ENCODE measurements around the gene ADM. TPM values are rescaled to one million over a fixed set of nuclear protein-coding genes. Genes with fewer than 3 reads are reported as not detected.
A peak's percentile ranks its signal among the peaks of the same experiment; 100 is the strongest.

Gene ADM
- total RNA-seq, 1 experiment from 2014 or later = 263 TPM

GRCh38 chr11:10287766-10288715 is 16.8 kb upstream of the ADM start:
- Histone ChIP-seq H3K4me1 (ENCODE audit: control insufficient read depth, insufficient read depth, low read length) (peaks cover 33% of the 10 kb centered on the region), H3K9me3 (ENCODE audit: control insufficient read depth, insufficient read depth, low read depth, low read length) (no peaks in the 10 kb centered on the region), H3K4me3 (ENCODE audit: low read depth in 2 of 2, low read length in 2 of 2) (no peak overlapping the region), H3K27ac (ENCODE audit: low read length) (no peak overlapping the region), H3K27me3 (ENCODE audit: control insufficient read depth, insufficient read depth, low read length) (no peaks in the 10 kb centered on the region), H3K36me3 (ENCODE audit: control insufficient read depth, insufficient read depth, low read length) (no peaks in the 10 kb centered on the region; the same call in 1 of the 2 replicates)
- CTCF ChIA-PET = no interaction called here
- DNase-seq (ENCODE audit: low read depth, low spot score) (no peak), ATAC-seq (peak; percentile 24)
- intact Hi-C loops (cut with micrococcal nuclease; ENCODE audit: unreplicated experiment) = no loop called here
- BruUV-seq (replicated peaks) = no TSS peak
- in situ Hi-C loops (cut with HindIII; ENCODE audit: low pct_unique_long_range_greater_than_20kb, low sequenced_read_pairs) = no loop called here
- TF ChIP-seq POLR2AphosphoS5 (IDR thresholded peaks at IDR 0.05; ENCODE audit: low read depth, low read length) (no peak), SIN3A (IDR thresholded peaks at IDR 0.05; ENCODE audit: borderline replicate concordance, insufficient read depth, low read depth, low read length) (no peak), TCF7L2 (IDR thresholded peaks at IDR 0.05; ENCODE audit: low read depth, low read length) (no peak)
- TF ChIP-seq, protein P1, sequence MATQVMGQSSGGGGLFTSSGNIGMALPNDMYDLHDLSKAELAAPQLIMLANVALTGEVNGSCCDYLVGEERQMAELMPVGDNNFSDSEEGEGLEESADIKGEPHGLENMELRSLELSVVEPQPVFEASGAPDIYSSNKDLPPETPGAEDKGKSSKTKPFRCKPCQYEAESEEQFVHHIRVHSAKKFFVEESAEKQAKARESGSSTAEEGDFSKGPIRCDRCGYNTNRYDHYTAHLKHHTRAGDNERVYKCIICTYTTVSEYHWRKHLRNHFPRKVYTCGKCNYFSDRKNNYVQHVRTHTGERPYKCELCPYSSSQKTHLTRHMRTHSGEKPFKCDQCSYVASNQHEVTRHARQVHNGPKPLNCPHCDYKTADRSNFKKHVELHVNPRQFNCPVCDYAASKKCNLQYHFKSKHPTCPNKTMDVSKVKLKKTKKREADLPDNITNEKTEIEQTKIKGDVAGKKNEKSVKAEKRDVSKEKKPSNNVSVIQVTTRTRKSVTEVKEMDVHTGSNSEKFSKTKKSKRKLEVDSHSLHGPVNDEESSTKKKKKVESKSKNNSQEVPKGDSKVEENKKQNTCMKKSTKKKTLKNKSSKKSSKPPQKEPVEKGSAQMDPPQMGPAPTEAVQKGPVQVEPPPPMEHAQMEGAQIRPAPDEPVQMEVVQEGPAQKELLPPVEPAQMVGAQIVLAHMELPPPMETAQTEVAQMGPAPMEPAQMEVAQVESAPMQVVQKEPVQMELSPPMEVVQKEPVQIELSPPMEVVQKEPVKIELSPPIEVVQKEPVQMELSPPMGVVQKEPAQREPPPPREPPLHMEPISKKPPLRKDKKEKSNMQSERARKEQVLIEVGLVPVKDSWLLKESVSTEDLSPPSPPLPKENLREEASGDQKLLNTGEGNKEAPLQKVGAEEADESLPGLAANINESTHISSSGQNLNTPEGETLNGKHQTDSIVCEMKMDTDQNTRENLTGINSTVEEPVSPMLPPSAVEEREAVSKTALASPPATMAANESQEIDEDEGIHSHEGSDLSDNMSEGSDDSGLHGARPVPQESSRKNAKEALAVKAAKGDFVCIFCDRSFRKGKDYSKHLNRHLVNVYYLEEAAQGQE (IDR thresholded peaks at IDR 0.05; ENCODE audit: insufficient read depth in 1 of 2, low read depth in 2 of 2, low read length in 1 of 2) = no peak
- TF ChIP-seq, protein P2, sequence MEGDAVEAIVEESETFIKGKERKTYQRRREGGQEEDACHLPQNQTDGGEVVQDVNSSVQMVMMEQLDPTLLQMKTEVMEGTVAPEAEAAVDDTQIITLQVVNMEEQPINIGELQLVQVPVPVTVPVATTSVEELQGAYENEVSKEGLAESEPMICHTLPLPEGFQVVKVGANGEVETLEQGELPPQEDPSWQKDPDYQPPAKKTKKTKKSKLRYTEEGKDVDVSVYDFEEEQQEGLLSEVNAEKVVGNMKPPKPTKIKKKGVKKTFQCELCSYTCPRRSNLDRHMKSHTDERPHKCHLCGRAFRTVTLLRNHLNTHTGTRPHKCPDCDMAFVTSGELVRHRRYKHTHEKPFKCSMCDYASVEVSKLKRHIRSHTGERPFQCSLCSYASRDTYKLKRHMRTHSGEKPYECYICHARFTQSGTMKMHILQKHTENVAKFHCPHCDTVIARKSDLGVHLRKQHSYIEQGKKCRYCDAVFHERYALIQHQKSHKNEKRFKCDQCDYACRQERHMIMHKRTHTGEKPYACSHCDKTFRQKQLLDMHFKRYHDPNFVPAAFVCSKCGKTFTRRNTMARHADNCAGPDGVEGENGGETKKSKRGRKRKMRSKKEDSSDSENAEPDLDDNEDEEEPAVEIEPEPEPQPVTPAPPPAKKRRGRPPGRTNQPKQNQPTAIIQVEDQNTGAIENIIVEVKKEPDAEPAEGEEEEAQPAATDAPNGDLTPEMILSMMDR (IDR thresholded peaks at IDR 0.05) = no peak
- POLR2A ChIA-PET = interaction anchor here (0.5 to 1.1 kb wide), 5 partner anchors 9 to 555 kb away, joined by 3 to 16 read pairs (median 5); no protein-coding TSS in a partner anchor

- ATAC-seq (no peak), DNase-seq (ENCODE audit: low read depth, low spot score) (no peak)
- TF ChIP-seq POLR2AphosphoS5 (IDR thresholded peaks at IDR 0.05; ENCODE audit: low read depth, low read length) = no peak
- no peak for TF ChIP-seq TCF7L2 (IDR thresholded peaks at IDR 0.05; ENCODE audit: low read depth, low read length)
- no peaks in the 10 kb centered on the region for H3K27me3 ChIP-seq (ENCODE audit: control insufficient read depth, insufficient read depth, low read length)
- H3K36me3 ChIP-seq (ENCODE audit: control insufficient read depth, insufficient read depth, low read length) = no peaks in the 10 kb centered on the region; the same call in 1 of the 2 replicates
- in situ Hi-C loops (cut with HindIII; ENCODE audit: low pct_unique_long_range_greater_than_20kb, low sequenced_read_pairs) (no loop called here), intact Hi-C loops (cut with micrococcal nuclease; ENCODE audit: unreplicated experiment) (no loop called here)
- no TSS peak for BruUV-seq (replicated peaks)
- H3K4me1 ChIP-seq (ENCODE audit: control insufficient read depth, insufficient read depth, low read length) = peaks cover 33% of the 10 kb centered on the region
- no peaks in the 10 kb centered on the region for H3K9me3 ChIP-seq (ENCODE audit: control insufficient read depth, insufficient read depth, low read depth, low read length)
- CTCF ChIA-PET = no interaction called here
- POLR2A ChIA-PET = interaction anchor here (0.6 to 1.1 kb wide), 2 partner anchors 10 to 30 kb away, joined by 3 to 6 read pairs; no protein-coding TSS in a partner anchor
- H3K4me3 ChIP-seq (ENCODE audit: low read depth in 2 of 2, low read length in 2 of 2) = no peak overlapping the region
- H3K27ac ChIP-seq (ENCODE audit: low read length) = no peak overlapping the region
Observed at GRCh38 chr11:10288881-10289764, 15.8 kb upstream of the ADM start.

Measured in Panc1 (cell line).